ENCODE measurements around the gene KRT31. TPM values are rescaled to one million over a fixed set of nuclear protein-coding genes. Genes with fewer than 3 reads are reported as not detected.
"Not testable (repeated sequence)": the region's sequence is repeated elsewhere in the genome, so short reads cannot be mapped to it uniquely, and the experiment has no call there.

The KRT31 gene
- total RNA-seq: not detected in 2 replicates

- Mint-ChIP-seq H3K9me3 (no peaks in the 10 kb centered on the region), H3K27me3 (ENCODE audit: insufficient read depth) (peaks cover 13% of the 10 kb centered on the region), H3K27ac (no peak within 1 kb of the TSS), H3K4me3 (no peak within 1 kb of the TSS), H3K4me1 (ENCODE audit: low read depth) (peaks cover under 1% of the 10 kb centered on the region), H3K36me3 (ENCODE audit: low read depth) (no peaks in the 10 kb centered on the region)
- intact Hi-C loops (cut with micrococcal nuclease): no loop called here
- DNase-seq (ENCODE audit: low spot score): no peak
Observed at GRCh38 chr17:41396996-41397660, at the start of gene KRT31. Gene KRT31 (minus strand): TSS chr17:41397608. CDS start chr17:41397539, 69 bp downstream.

DNA sequence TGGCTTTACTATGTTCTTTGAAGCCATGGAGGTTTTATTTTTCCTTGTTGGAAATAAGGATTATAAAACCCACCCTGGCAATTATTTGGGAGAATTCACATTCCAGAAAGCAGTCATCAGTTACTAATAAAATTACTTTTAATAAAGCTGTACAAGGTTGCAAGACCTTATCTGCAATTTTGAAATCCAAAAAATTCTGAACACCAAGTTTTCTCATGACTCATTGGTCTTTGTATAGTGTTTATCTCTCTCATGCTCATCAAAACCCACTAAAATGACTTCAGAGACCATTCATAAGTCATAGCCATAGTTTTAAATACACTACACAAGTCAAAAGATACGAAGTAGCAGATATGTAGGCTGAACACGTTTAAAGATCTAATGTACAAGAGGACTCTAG is 49.4 kb upstream of the KRT31 start:
- H3K9me3 Mint-ChIP-seq: no peaks in the 10 kb centered on the region
- no peaks in the 10 kb centered on the region for H3K36me3 Mint-ChIP-seq (ENCODE audit: low read depth)
- intact Hi-C loops (cut with micrococcal nuclease): no loop called here
- no peak overlapping the region for H3K4me3 Mint-ChIP-seq
- H3K27me3 Mint-ChIP-seq (ENCODE audit: insufficient read depth): peaks cover 5% of the 10 kb centered on the region
- no peak overlapping the region for H3K27ac Mint-ChIP-seq
- DNase-seq (ENCODE audit: low spot score): no peak
- H3K4me1 Mint-ChIP-seq (ENCODE audit: low read depth): no peaks in the 10 kb centered on the region

- Mint-ChIP-seq H3K4me3 (no peak overlapping the region), H3K9me3 (no peaks in the 10 kb centered on the region), H3K4me1 (ENCODE audit: low read depth) (no peaks in the 10 kb centered on the region), H3K27ac (no peak overlapping the region), H3K27me3 (ENCODE audit: insufficient read depth) (peaks cover 3% of the 10 kb centered on the region), H3K36me3 (ENCODE audit: low read depth) (no peaks in the 10 kb centered on the region)
- DNase-seq (ENCODE audit: low spot score): no peak
- intact Hi-C loops (cut with micrococcal nuclease): no loop called here
Observed at GRCh38 chr17:41444640-41445039, 47.2 kb upstream of the KRT31 start.

DNA sequence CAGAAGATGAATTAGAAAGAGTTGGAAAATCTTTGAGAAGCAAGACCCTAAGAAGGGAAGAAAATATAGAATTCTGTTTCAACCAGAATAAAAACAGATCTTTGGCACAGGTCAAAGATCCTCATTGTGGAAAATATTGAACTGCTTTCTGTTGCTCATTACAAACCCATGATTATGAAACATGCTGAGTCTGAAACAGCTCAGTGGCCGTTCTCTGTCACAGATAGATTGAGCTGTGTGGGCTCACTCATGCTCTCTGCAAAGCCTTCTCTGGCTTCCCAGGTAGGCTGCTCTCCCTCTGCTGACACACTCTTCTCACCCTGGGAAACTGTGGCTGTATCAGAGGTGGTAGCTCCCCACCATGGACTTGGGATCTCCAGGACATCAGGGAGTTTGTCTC is 46.8 kb upstream of the KRT31 start:
- no peak overlapping the region for H3K27ac Mint-ChIP-seq

DNA sequence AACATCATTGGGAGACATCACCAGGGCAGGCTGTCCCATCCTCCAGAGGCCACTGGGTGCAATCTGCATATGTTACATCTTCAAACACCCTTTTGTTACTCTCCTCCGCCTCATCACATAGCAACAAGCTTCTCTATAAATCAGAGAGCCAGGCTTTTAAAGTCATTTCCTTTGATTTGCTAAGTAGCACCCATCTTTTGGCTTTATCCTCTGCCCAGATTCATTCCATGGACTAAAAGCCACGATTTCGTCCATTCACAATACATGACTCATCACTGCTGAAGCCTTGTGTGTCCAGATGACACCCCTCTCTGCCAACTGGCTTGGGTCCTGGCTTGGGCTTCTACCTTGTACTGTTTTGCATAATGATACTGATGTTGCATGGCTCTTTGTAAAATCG is 45.3 kb upstream of the KRT31 start:
- H3K27ac Mint-ChIP-seq: no peak overlapping the region
- no peak for DNase-seq (ENCODE audit: low spot score)
- H3K4me3 Mint-ChIP-seq: no peak overlapping the region
- intact Hi-C loops (cut with micrococcal nuclease): no loop called here
- H3K4me1 Mint-ChIP-seq (ENCODE audit: low read depth): no peaks in the 10 kb centered on the region
- no peaks in the 10 kb centered on the region for H3K36me3 Mint-ChIP-seq (ENCODE audit: low read depth)
- H3K9me3 Mint-ChIP-seq: no peaks in the 10 kb centered on the region
- peaks cover 3% of the 10 kb centered on the region for H3K27me3 Mint-ChIP-seq (ENCODE audit: insufficient read depth)

More for the DNA sequence above, 46.8 kb upstream of the KRT31 start:
- DNase-seq (ENCODE audit: low spot score): no peak
- Mint-ChIP-seq H3K27me3 (ENCODE audit: insufficient read depth) (peaks cover 3% of the 10 kb centered on the region), H3K4me1 (ENCODE audit: low read depth) (no peaks in the 10 kb centered on the region), H3K9me3 (no peaks in the 10 kb centered on the region), H3K4me3 (no peak overlapping the region), H3K36me3 (ENCODE audit: low read depth) (no peaks in the 10 kb centered on the region)
- intact Hi-C loops (cut with micrococcal nuclease): no loop called here

GRCh38 chr17:41440531-41441033 is 43.2 kb upstream of the KRT31 start, which contains the start of gene KRT38:
Gene KRT38 (minus strand): TSS chr17:41440983. CDS start chr17:41440921, 62 bp downstream.
- no peaks in the 10 kb centered on the region for H3K4me1 Mint-ChIP-seq (ENCODE audit: low read depth)
- DNase-seq (ENCODE audit: low spot score): no peak
- H3K9me3 Mint-ChIP-seq: no peaks in the 10 kb centered on the region
- H3K36me3 Mint-ChIP-seq (ENCODE audit: low read depth): no peaks in the 10 kb centered on the region
- H3K27ac Mint-ChIP-seq: no peak within 1 kb of the TSS
- H3K27me3 Mint-ChIP-seq (ENCODE audit: insufficient read depth): peaks cover 3% of the 10 kb centered on the region
- intact Hi-C loops (cut with micrococcal nuclease): no loop called here
- no peak within 1 kb of the TSS for H3K4me3 Mint-ChIP-seq

DNA sequence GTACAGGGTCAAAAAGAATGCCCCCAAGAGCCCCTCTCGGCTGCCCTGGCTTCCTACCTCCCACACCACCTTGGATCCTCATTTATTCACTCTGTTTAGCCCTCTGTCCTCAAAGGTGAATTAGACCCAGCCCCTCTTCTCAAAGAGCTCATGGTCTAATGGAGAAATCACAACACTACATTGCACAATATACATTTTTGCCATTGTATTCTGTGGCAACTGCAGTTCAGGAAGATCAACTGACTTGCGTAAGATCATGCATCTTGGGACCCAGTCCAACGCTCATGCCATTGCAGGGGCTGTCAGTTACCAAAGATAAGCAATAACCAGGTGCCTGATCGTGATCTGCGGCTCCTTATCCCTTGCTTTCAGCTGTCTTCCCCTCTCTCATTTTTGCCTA is 42.0 kb upstream of the KRT31 start:
- DNase-seq (ENCODE audit: low spot score): no peak
- Mint-ChIP-seq H3K4me3 (no peak overlapping the region), H3K4me1 (ENCODE audit: low read depth) (no peaks in the 10 kb centered on the region), H3K36me3 (ENCODE audit: low read depth) (no peaks in the 10 kb centered on the region), H3K27me3 (ENCODE audit: insufficient read depth) (peaks cover 5% of the 10 kb centered on the region), H3K27ac (no peak overlapping the region), H3K9me3 (no peaks in the 10 kb centered on the region)
- intact Hi-C loops (cut with micrococcal nuclease): loop anchor here (2.0 kb wide), 1 partner anchor 17 kb away; no protein-coding TSS in a partner anchor

DNA sequence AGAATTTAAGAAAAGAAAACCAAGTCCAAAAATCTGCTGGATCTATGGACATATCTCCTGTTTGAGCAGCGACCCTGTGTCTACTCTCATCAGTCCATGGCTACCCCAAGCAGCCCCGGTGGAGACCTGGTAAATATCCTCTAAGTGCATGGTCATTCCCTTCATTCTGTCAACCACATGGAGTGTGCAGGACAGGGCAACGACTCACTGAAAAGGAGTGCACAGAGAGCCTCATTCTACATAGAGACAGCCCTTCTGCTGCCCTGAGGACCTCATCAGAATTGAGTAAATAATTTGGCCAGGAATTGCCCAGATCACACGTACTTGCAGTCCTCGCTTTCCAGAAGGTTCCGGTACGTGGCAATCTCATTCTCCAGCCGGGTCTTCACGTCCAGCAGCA is 40.4 kb upstream of the KRT31 start:
- H3K36me3 Mint-ChIP-seq (ENCODE audit: low read depth): no peaks in the 10 kb centered on the region
- H3K27ac Mint-ChIP-seq: no peak overlapping the region
- H3K4me3 Mint-ChIP-seq: no peak overlapping the region
- intact Hi-C loops (cut with micrococcal nuclease): loop anchor here (2.0 kb wide), 1 partner anchor 15 kb away; no protein-coding TSS in a partner anchor
- DNase-seq (ENCODE audit: low spot score): no peak
- H3K9me3 Mint-ChIP-seq: no peaks in the 10 kb centered on the region
- H3K4me1 Mint-ChIP-seq (ENCODE audit: low read depth): no peaks in the 10 kb centered on the region
- peaks cover 6% of the 10 kb centered on the region for H3K27me3 Mint-ChIP-seq (ENCODE audit: insufficient read depth)

- no peaks in the 10 kb centered on the region for H3K36me3 Mint-ChIP-seq (ENCODE audit: low read depth)
- H3K4me1 Mint-ChIP-seq (ENCODE audit: low read depth): no peaks in the 10 kb centered on the region
- no peak for DNase-seq (ENCODE audit: low spot score)
- H3K9me3 Mint-ChIP-seq: no peaks in the 10 kb centered on the region
- H3K27me3 Mint-ChIP-seq (ENCODE audit: insufficient read depth): peaks cover 6% of the 10 kb centered on the region
- H3K27ac Mint-ChIP-seq: no peak overlapping the region
- intact Hi-C loops (cut with micrococcal nuclease): no loop called here
- H3K4me3 Mint-ChIP-seq: no peak overlapping the region
Observed at GRCh38 chr17:41437254-41437653, 39.8 kb upstream of the KRT31 start.

DNA sequence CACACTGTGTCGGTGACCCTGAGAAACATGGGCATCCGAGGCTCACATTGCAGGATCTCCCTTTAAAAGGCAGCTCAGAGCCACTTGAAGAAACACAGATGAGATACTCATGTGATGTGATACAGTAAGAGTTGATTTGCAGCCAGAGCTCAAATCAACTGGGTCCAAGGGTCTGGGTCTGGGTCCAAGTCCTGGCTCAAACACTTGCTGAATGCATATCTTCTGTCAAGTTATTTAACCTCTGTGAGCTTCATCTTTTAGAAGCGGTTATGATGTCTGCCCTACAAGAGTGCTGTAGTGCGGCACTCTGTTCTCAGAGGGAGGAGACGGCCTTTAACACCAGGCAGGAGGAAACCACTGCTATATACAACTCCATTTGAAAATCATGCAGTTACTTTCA is 37.0 kb upstream of the KRT31 start:
- peaks cover 8% of the 10 kb centered on the region for H3K27me3 Mint-ChIP-seq (ENCODE audit: insufficient read depth)
- no peaks in the 10 kb centered on the region for H3K36me3 Mint-ChIP-seq (ENCODE audit: low read depth)
- no peaks in the 10 kb centered on the region for H3K4me1 Mint-ChIP-seq (ENCODE audit: low read depth)
- H3K4me3 Mint-ChIP-seq: no peak overlapping the region
- H3K27ac Mint-ChIP-seq: no peak overlapping the region
- intact Hi-C loops (cut with micrococcal nuclease): no loop called here
- H3K9me3 Mint-ChIP-seq: no peaks in the 10 kb centered on the region
- no peak for DNase-seq (ENCODE audit: low spot score)

DNA sequence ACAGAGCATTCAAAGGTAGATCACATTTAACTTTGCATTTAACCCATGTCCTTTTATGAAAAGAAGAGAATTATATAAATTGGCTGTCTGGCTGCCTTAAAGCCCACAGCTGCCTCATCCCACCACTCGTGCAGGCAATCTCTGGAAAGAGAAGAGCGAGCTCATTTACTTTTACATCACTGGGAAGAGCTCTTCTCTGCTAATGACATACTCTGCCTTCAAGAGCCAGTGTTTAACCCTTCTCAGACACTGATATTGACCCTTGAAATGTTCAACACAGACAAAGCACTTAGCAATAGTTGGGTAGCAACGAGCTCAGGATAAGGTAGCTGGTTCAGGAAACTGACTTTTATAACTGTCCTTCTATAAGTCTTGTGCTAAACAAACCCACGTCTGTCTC is 36.6 kb upstream of the KRT31 start:
- Mint-ChIP-seq H3K36me3 (ENCODE audit: low read depth) (no peaks in the 10 kb centered on the region), H3K4me3 (no peak overlapping the region), H3K27me3 (ENCODE audit: insufficient read depth) (peaks cover 8% of the 10 kb centered on the region), H3K9me3 (no peaks in the 10 kb centered on the region), H3K4me1 (ENCODE audit: low read depth) (no peaks in the 10 kb centered on the region), H3K27ac (no peak overlapping the region)
- no peak for DNase-seq (ENCODE audit: low spot score)
- intact Hi-C loops (cut with micrococcal nuclease): no loop called here

DNA sequence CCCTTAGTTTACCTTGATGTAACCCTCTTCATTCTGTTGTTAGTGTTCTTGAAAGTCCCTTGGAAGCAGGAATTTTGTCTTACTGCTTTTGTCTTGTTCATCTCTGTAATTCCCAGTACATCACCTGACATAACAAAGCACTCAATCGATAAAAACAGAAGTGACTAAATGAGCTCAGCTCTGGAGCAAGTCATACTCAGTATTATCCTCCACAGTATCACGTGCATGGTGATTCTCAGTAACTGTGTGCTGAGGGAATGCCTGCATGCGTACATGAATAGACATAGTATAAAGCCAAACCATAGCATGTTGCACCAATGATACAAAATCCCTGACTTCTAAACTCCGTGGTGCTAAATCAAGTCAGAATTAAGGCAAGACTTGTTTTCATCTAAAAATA is 36.2 kb upstream of the KRT31 start:
- DNase-seq (ENCODE audit: low spot score): no peak
- Mint-ChIP-seq H3K9me3 (no peaks in the 10 kb centered on the region), H3K4me1 (ENCODE audit: low read depth) (no peaks in the 10 kb centered on the region), H3K27ac (no peak overlapping the region), H3K36me3 (ENCODE audit: low read depth) (no peaks in the 10 kb centered on the region), H3K27me3 (ENCODE audit: insufficient read depth) (peaks cover 8% of the 10 kb centered on the region), H3K4me3 (no peak overlapping the region)
- intact Hi-C loops (cut with micrococcal nuclease): no loop called here

GRCh38 chr17:41430376-41430775 is 33.0 kb upstream of the KRT31 start:
- DNase-seq (ENCODE audit: low spot score); intact Hi-C loops (cut with micrococcal nuclease); H3K9me3 Mint-ChIP-seq; H3K4me1 Mint-ChIP-seq (ENCODE audit: low read depth); H3K27ac Mint-ChIP-seq; H3K36me3 Mint-ChIP-seq (ENCODE audit: low read depth); H3K27me3 Mint-ChIP-seq (ENCODE audit: insufficient read depth); H3K4me3 Mint-ChIP-seq: not testable (repeated sequence)

DNA sequence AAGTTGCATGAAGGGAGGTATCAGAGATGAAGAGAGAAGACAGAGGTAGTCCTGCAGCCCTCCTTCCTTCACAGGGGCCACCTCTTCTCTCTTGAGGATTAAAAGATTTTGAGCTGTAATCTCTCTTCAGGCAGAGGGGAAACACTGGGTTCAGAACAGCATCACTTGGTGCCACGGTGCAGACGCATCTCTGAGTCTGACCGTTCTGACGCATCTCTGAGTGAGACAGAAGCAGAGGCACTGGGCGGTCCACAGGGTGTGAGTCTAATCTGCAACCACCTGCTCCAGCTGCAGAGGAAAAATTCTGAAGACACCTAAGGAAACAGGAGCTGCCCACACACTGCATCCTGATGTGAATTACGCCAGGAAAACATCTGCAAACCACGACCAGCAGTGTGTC is 32.3 kb upstream of the KRT31 start:
- H3K27ac Mint-ChIP-seq: no peak overlapping the region
- no peaks in the 10 kb centered on the region for H3K9me3 Mint-ChIP-seq
- H3K4me1 Mint-ChIP-seq (ENCODE audit: low read depth): no peaks in the 10 kb centered on the region
- peaks cover 13% of the 10 kb centered on the region for H3K27me3 Mint-ChIP-seq (ENCODE audit: insufficient read depth)
- H3K4me3 Mint-ChIP-seq: no peak overlapping the region
- intact Hi-C loops (cut with micrococcal nuclease): no loop called here
- DNase-seq (ENCODE audit: low spot score): no peak
- H3K36me3 Mint-ChIP-seq (ENCODE audit: low read depth): no peaks in the 10 kb centered on the region

Data from activated T-helper 1 cell treated with anti-CD3 and anti-CD28 coated beads, Interleukin-12 subunit alpha, Interleukin-12 subunit beta, Interleukin-2, Interleukin-4 antibody, amounts not matched to agents 30 ng/mL and 10 ng/mL and 1 ng/mL, durations not matched to agents 14 hours and 24 hours and 36 hours (primary cell).